Left ventricle myocardium inferior (tissue), 1 donor: ENCODE measurements around the gene TARDBP. TPM values are rescaled to one million over a fixed set of nuclear protein-coding genes. Genes with fewer than 3 reads are reported as not detected.
"Not testable (repeated sequence)": the region's sequence is repeated elsewhere in the genome, so short reads cannot be mapped to it uniquely, and the experiment has no call there.

Source experiments
- DNase-seq: peaks from one replicate; pipeline ENCODE4 v3.0.0-alpha.2; 2020
- H3K27ac ChIP-seq: fragments of 200-600 bp; replicated peaks from 2 replicates; pipeline ENCODE4 v1.8.0; 2021
- H3K27me3 ChIP-seq: fragments of 200-600 bp; 2 replicates; pipeline ENCODE4 v1.8.0; 2021; ENCODE audit warnings: low read depth
- H3K36me3 ChIP-seq: fragments of 200-600 bp; 2 replicates; pipeline ENCODE4 v1.8.0; 2021
- H3K4me1 ChIP-seq: fragments of 200-600 bp; 2 replicates; pipeline ENCODE4 v1.8.0; 2021
- H3K4me3 ChIP-seq: fragments of 200-600 bp; 2 replicates; pipeline ENCODE4 v1.8.0; 2021; ENCODE audit warnings: mild to moderate bottlenecking, moderate library complexity
- H3K9me3 ChIP-seq: fragments of 200-600 bp; replicated peaks from 2 replicates; pipeline ENCODE4 v1.8.0; 2021
- intact Hi-C: fragments of 100-400 bp; cut with micrococcal nuclease; formaldehyde crosslinking; loops from one replicate; pipeline ENCODE4 v1.11.0; 2022
- total RNA-seq: library from RNA; stranded (reverse); fragmentation: NEBNext Ultra II Directional; extraction: Animal tissue kit (Norgen Biotek cat#: 25700); gene quantifications from one replicate; pipeline ENCODE4 v1.2.1, GENCODE V29; 2021
- TF ChIP-seq, protein P1 (sequence below): fragments of 200-600 bp; IDR thresholded peaks from 2 replicates; pipeline ENCODE4 v1.8.0; 2021; ENCODE audit warnings: antibody characterized with exemption, mild to moderate bottlenecking, borderline replicate concordance
- donor health status: DM: no; HTN: yes; CAD: no; lungs with severe emphysema.

The TARDBP gene
- total RNA-seq, 1 donor from 2014 or later = 95.5 TPM

DNA sequence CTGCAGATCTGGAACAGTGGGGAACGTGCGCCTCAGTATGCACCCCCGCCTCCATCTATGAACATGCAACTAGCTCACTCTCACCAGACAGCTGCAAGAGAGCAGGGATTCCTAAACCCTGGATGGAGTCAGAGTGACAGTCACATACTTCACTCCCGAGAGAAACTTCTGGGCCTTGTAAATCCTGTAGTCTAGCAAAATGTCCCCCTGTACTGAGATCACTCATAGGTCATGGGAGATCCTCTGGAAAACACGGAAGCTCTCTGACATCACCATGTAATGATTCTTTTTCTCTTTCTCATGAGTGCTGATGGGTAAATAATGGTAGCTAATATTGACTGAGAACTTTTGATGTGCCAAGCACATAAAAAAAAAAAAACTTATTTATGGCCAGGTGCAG, 23.4 kb upstream of the TARDBP start:
- H3K27ac ChIP-seq = no peak overlapping the region
- DNase-seq = no peak
- TF ChIP-seq, protein P1, sequence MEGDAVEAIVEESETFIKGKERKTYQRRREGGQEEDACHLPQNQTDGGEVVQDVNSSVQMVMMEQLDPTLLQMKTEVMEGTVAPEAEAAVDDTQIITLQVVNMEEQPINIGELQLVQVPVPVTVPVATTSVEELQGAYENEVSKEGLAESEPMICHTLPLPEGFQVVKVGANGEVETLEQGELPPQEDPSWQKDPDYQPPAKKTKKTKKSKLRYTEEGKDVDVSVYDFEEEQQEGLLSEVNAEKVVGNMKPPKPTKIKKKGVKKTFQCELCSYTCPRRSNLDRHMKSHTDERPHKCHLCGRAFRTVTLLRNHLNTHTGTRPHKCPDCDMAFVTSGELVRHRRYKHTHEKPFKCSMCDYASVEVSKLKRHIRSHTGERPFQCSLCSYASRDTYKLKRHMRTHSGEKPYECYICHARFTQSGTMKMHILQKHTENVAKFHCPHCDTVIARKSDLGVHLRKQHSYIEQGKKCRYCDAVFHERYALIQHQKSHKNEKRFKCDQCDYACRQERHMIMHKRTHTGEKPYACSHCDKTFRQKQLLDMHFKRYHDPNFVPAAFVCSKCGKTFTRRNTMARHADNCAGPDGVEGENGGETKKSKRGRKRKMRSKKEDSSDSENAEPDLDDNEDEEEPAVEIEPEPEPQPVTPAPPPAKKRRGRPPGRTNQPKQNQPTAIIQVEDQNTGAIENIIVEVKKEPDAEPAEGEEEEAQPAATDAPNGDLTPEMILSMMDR = no peak
- no peak overlapping the region for H3K4me3 ChIP-seq
- peaks cover 23% of the 10 kb centered on the region for H3K27me3 ChIP-seq
- H3K36me3 ChIP-seq = no peaks in the 10 kb centered on the region
- H3K4me1 ChIP-seq = no peaks in the 10 kb centered on the region
- intact Hi-C loops = no loop called here
- no peaks in the 10 kb centered on the region for H3K9me3 ChIP-seq

- H3K27ac ChIP-seq, H3K36me3 ChIP-seq, H3K4me3 ChIP-seq, H3K4me1 ChIP-seq, DNase-seq, H3K9me3 ChIP-seq, intact Hi-C loops: not testable (repeated sequence)
- H3K27me3 ChIP-seq = peaks cover 16% of the 10 kb centered on the region
Measured at GRCh38 chr1:10989920-10990516, 22.4 kb upstream of the TARDBP start.

DNA sequence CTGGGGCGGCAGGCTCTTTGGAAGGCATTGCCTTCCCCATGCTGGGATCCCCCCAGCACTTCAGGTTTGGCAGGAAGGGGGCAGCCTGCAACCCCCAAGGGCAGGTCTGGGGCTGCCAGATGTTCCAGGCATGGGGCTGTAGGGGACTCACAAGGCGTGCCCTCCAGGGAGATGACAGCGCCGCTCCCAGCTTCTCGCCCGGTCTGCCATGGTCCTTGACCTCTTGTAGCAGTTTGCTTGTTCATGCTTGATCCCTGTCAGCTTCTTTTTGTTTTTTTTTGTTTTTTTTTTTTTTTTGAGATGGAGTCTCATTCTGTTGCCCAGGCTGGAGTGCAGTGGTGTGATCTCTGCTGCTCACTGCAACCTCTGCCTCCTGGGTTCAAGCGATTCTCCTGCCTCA, 21.6 kb upstream of the TARDBP start:
- intact Hi-C loops = no loop called here
- no peaks in the 10 kb centered on the region for H3K36me3 ChIP-seq
- H3K4me3 ChIP-seq = no peak overlapping the region
- H3K9me3 ChIP-seq = no peaks in the 10 kb centered on the region
- peaks cover 8% of the 10 kb centered on the region for H3K27me3 ChIP-seq
- no peak for DNase-seq
- H3K27ac ChIP-seq = no peak overlapping the region
- no peaks in the 10 kb centered on the region for H3K4me1 ChIP-seq
- TF ChIP-seq, protein P1 = no peak

DNA sequence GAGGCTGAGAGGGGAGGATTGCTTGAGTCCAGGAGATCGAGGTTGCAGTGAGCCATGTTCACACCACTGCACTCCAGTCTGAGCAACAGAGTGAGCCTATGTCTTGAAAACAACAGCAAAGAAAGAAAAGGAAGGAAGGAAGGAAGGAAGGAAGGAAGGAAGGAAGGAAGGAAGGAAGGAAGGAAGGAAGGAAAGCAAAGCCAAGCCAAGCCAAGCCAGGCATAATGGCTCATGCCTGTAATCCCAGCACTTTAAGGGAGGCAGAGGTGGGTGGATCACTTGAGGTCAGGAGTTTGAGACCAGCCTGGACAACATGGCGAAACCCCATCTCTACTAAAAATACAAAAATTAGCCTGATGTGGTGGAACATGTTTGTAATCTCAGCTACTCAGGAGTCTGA, 20.4 kb upstream of the TARDBP start:
- H3K27me3 ChIP-seq, H3K4me1 ChIP-seq, DNase-seq, H3K36me3 ChIP-seq, H3K27ac ChIP-seq, H3K4me3 ChIP-seq, intact Hi-C loops, H3K9me3 ChIP-seq: not testable (repeated sequence)

GRCh38 chr1:10992864-10993263, 19.6 kb upstream of the TARDBP start:
- DNase-seq = no peak
- H3K27me3 ChIP-seq = no peaks in the 10 kb centered on the region
- no peaks in the 10 kb centered on the region for H3K4me1 ChIP-seq
- H3K9me3 ChIP-seq = no peaks in the 10 kb centered on the region
- no peak overlapping the region for H3K27ac ChIP-seq
- H3K4me3 ChIP-seq = no peak overlapping the region
- H3K36me3 ChIP-seq = no peaks in the 10 kb centered on the region
- TF ChIP-seq, protein P1 = no peak
- intact Hi-C loops = no loop called here

GRCh38 chr1:10996100-10996499, 16.4 kb upstream of the TARDBP start:
- H3K4me1 ChIP-seq = no peaks in the 10 kb centered on the region
- no peaks in the 10 kb centered on the region for H3K27me3 ChIP-seq
- H3K36me3 ChIP-seq = no peaks in the 10 kb centered on the region
- no peak overlapping the region for H3K4me3 ChIP-seq
- no peak overlapping the region for H3K27ac ChIP-seq
- TF ChIP-seq, protein P1 = no peak
- no peak for DNase-seq
- intact Hi-C loops = no loop called here
- H3K9me3 ChIP-seq = peaks cover 11% of the 10 kb centered on the region

DNA sequence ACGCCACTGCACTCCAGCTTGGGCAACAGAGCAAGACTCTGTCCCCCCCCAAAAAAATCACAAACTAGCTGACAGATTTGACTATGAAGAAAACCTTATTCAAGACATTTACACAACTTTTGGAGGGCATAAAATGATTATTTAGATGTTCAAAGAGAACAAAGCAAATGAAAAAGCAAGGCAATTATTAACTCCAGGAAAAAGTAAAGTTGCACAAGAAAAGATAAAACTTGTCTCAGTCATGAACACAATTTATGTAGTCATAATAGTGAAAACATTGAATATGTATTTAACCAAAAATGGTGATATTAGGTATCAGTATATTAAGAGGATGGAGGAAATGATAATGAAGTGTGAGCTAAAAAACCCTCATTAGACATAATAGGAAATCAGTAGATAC, 11.9 kb upstream of the TARDBP start:
- TF ChIP-seq, protein P1 = no peak
- no peaks in the 10 kb centered on the region for H3K36me3 ChIP-seq
- H3K27me3 ChIP-seq = no peaks in the 10 kb centered on the region
- DNase-seq = no peak
- intact Hi-C loops = no loop called here
- no peak overlapping the region for H3K4me3 ChIP-seq
- H3K4me1 ChIP-seq = no peaks in the 10 kb centered on the region
- H3K27ac ChIP-seq = no peak overlapping the region
- peaks cover 11% of the 10 kb centered on the region for H3K9me3 ChIP-seq
